A549 (cell line): ENCODE data around the gene NTF3. TPM values are rescaled to one million over a fixed set of nuclear protein-coding genes. Genes with fewer than 3 reads are reported as not detected.

ENCODE experiments used
- ATAC-seq, 2 experiments: fragments of 200-7000 bp in 1 of 2; fragments of >200 bp in 1 of 2; cut with Nextera tagmentation in 1 of 2; cut with Tn5 transposase in 1 of 2; 3 replicates each; pipeline versions ENCODE4 v1.8.0 to v1.9.1; 2018 to 2020; ENCODE audit warnings: mild to moderate bottlenecking in 1 of 2, moderate library complexity in 1 of 2
- CTCF ChIA-PET: fragments of 300-600 bp; sonication (Branson Sonifier 250); formaldehyde crosslinking; extraction: SDS; loops from one replicate; lab custom pipeline; 2021; ENCODE audit warnings: antibody characterized with exemption, inconsistent platforms; lab: Yijun Ruan, JAX
- POLR2A ChIA-PET: fragments of 350-600 bp; formaldehyde crosslinking; extraction: SDS; loops from one replicate; lab custom pipeline; 2021; ENCODE audit warnings: antibody characterized with exemption, inconsistent platforms; lab: Yijun Ruan, JAX
- DNase-seq, 2 experiments: peaks; one replicate each; pipeline versions ENCODE4 v3.0.0 to v3.0.0-alpha.2; 2011 to 2016; ENCODE audit warnings: low read depth in 1 of 2, low spot score in 1 of 2
- FAIRE-seq: peaks from 2 replicates; lab custom pipeline; 2011; peaks lifted over from hg19 to GRCh38; lab: Jason Lieb, UNC
- H3K27ac ChIP-seq, 2 experiments: fragments of >200 bp; sonication (Bioruptor Twin); formaldehyde crosslinking; 3 replicates each; pipeline ENCODE4 v1.5.1; 2016 to 2017
- H3K4me1 ChIP-seq: fragments of >200 bp; sonication (Bioruptor Twin); formaldehyde crosslinking; 3 replicates; pipeline ENCODE4 v1.6.1; 2016
- H3K4me2 ChIP-seq: fragments of >200 bp; sonication (Bioruptor Twin); formaldehyde crosslinking; 3 replicates; pipeline ENCODE4 v1.6.1; 2016
- H3K4me3 ChIP-seq: fragments of >200 bp; sonication (Bioruptor Twin); formaldehyde crosslinking; 3 replicates; pipeline ENCODE4 v1.5.1; 2016
- H3K9me3 ChIP-seq: fragments of >200 bp; sonication (Bioruptor Twin); formaldehyde crosslinking; 3 replicates; pipeline ENCODE4 v1.6.1; 2016
- BHLHE40 ChIP-seq: IDR thresholded peaks from 2 replicates; pipeline ENCODE4 v1.6.1; 2012; ENCODE audit warnings: low read depth, low read length, inconsistent platforms
- CBX2 ChIP-seq: fragments of 200-600 bp; sonication (generic); IDR thresholded peaks from 2 replicates; pipeline ENCODE4 v1.6.1; 2016; ENCODE audit warnings: low read depth, mild to moderate bottlenecking, borderline replicate concordance
- CHD2 ChIP-seq: fragments of 150-350 bp; IDR thresholded peaks from 2 replicates; pipeline ENCODE4 v1.6.1; 2014; ENCODE audit warnings: low read length; ENCODE audit not compliant: partially characterized antibody
- EHF ChIP-seq: fragments of 250-450 bp; sonication (Bioruptor Pico); IDR thresholded peaks from 2 replicates; pipeline ENCODE4 v1.5.0; 2020; ENCODE audit warnings: mild to moderate bottlenecking
- EHMT2 ChIP-seq: fragments of 200-600 bp; sonication (generic); IDR thresholded peaks from 2 replicates; pipeline ENCODE4 v1.6.1; 2016; ENCODE audit warnings: antibody characterized with exemption, low read depth, mild to moderate bottlenecking, moderate library complexity
- ESRRA ChIP-seq: fragments of 150-350 bp; IDR thresholded peaks from 2 replicates; pipeline ENCODE4 v1.6.1; 2014; ENCODE audit warnings: mild to moderate bottlenecking, low read length, borderline replicate concordance
- FOSL2 ChIP-seq, 2 experiments: fragments of 450-650 bp in 1 of 2; fragments of >200 bp in 1 of 2; sonication (Bioruptor Twin) in 1 of 2; formaldehyde crosslinking; IDR thresholded peaks; 2 replicates each; pipeline versions ENCODE4 v1.5.0 to v1.6.1; 2016 to 2020; ENCODE audit warnings: mild to moderate bottlenecking in 1 of 2, moderate library complexity in 1 of 2
- GATA3 ChIP-seq: IDR thresholded peaks from 2 replicates; pipeline ENCODE4 v1.6.1; 2012; ENCODE audit warnings: borderline replicate concordance
- HDAC2 ChIP-seq: fragments of 200-600 bp; sonication (generic); IDR thresholded peaks from 2 replicates; pipeline ENCODE4 v1.6.1; 2016
- HEYL ChIP-seq: fragments of 250-450 bp; sonication (Bioruptor Pico); IDR thresholded peaks from 2 replicates; pipeline ENCODE4 v1.8.0; 2021; ENCODE audit warnings: mild to moderate bottlenecking, moderate library complexity
- HOXA7 ChIP-seq: fragments of 250-450 bp; sonication (Bioruptor Pico); IDR thresholded peaks from 2 replicates; pipeline ENCODE4 v1.5.0; 2020; ENCODE audit warnings: mild to moderate bottlenecking, moderate library complexity
- HOXB13 ChIP-seq: fragments of 250-450 bp; sonication (Bioruptor Pico); IDR thresholded peaks from 2 replicates; pipeline ENCODE4 v1.5.0; 2020; ENCODE audit warnings: low read depth, mild to moderate bottlenecking, moderate library complexity
- JUNB ChIP-seq: fragments of >200 bp; sonication (Bioruptor Twin); formaldehyde crosslinking; IDR thresholded peaks from 2 replicates; pipeline ENCODE4 v1.6.1; 2016
- KDM1A ChIP-seq: fragments of 200-600 bp; sonication (generic); IDR thresholded peaks from 2 replicates; pipeline ENCODE4 v1.6.1; 2016; ENCODE audit warnings: low read depth, mild to moderate bottlenecking
- MAZ ChIP-seq: fragments of 150-350 bp; IDR thresholded peaks from 2 replicates; pipeline ENCODE4 v1.6.1; 2014; ENCODE audit warnings: antibody characterized with exemption, low read depth, low read length, borderline replicate concordance
- NFE2L2 ChIP-seq: fragments of 150-350 bp; conservative IDR thresholded peaks from 2 replicates; pipeline ENCODE4 v1.6.1; 2014; ENCODE audit warnings: low read length
- NPAS2 ChIP-seq: fragments of 250-450 bp; sonication (Bioruptor Pico); IDR thresholded peaks from 2 replicates; pipeline ENCODE4 v1.8.0; 2022; ENCODE audit warnings: mild to moderate bottlenecking, moderate library complexity, borderline replicate concordance
- NR3C1 ChIP-seq: fragments of >200 bp; sonication (Bioruptor Twin); formaldehyde crosslinking; IDR thresholded peaks from 3 replicates; pipeline ENCODE4 v1.6.1; 2017
- RARB ChIP-seq: fragments of 250-450 bp; sonication (Bioruptor Pico); IDR thresholded peaks from 2 replicates; pipeline ENCODE4 v1.8.0; 2021; ENCODE audit warnings: mild to moderate bottlenecking, moderate library complexity
- RFX5 ChIP-seq: fragments of 450-650 bp; IDR thresholded peaks from 2 replicates; pipeline ENCODE4 v1.7.1; 2014; ENCODE audit warnings: antibody characterized with exemption, mild to moderate bottlenecking, moderate library complexity
- RNF2 ChIP-seq: fragments of 200-600 bp; sonication (generic); IDR thresholded peaks from 2 replicates; pipeline ENCODE4 v1.6.1; 2016; ENCODE audit warnings: low read depth, mild to moderate bottlenecking, antibody characterized with exemption, moderate library complexity, borderline replicate concordance
- SMC3 ChIP-seq: fragments of >200 bp; sonication (Bioruptor Twin); formaldehyde crosslinking; IDR thresholded peaks from 3 replicates; pipeline ENCODE4 v1.6.1; 2018; ENCODE audit warnings: inconsistent platforms
- TP53 ChIP-seq: fragments of 250-450 bp; sonication (Bioruptor Pico); IDR thresholded peaks from 2 replicates; pipeline ENCODE4 v1.5.0; 2021; ENCODE audit warnings: mild to moderate bottlenecking, moderate library complexity
- ZC3H11A ChIP-seq: fragments of 450-650 bp; IDR thresholded peaks from 2 replicates; pipeline ENCODE4 v1.6.1; 2014; ENCODE audit warnings: antibody characterized with exemption, mild to moderate bottlenecking
- ZFP36 ChIP-seq: fragments of 450-650 bp; IDR thresholded peaks from 2 replicates; pipeline ENCODE4 v1.6.1; 2014; ENCODE audit warnings: borderline replicate concordance; ENCODE audit not compliant: partially characterized antibody
- ZSCAN20 ChIP-seq: fragments of 250-450 bp; sonication (Bioruptor Pico); IDR thresholded peaks from 2 replicates; pipeline ENCODE4 v1.8.0; 2022; ENCODE audit warnings: mild to moderate bottlenecking, moderate library complexity
- WGBS: methylation state at CpG from one replicate; pipeline ENCODE4 v1.1.6; 2017; ENCODE audit errors: missing lambda C conversion rate; 5-methylcytosine and 5-hydroxymethylcytosine counted together
- polyA plus RNA-seq, 4 experiments: library from polyadenylated mRNA; depleted of rRNA in 3 of 4; stranded (reverse); fragments of >200 nt; fragmentation: RNase III in 1 of 4; extraction: RNeasy Plus Mini Kit Qiagen cat#74134 plus additional on column Dnase treatment in 1 of 4; gene quantifications; 2 replicates in 3 of 4; 3 replicates in 1 of 4; pipeline ENCODE4 v1.2.3, GENCODE V29; 2011 to 2017
- TF ChIP-seq, protein P1 (sequence below): IDR thresholded peaks from 2 replicates; pipeline ENCODE4 v1.6.1; 2012; ENCODE audit warnings: low read depth, borderline replicate concordance
- TF ChIP-seq, protein P2 (sequence below): IDR thresholded peaks from 2 replicates; pipeline ENCODE4 v1.6.1; 2012
- TF ChIP-seq, protein P3 (sequence below): fragments of >200 bp; sonication (Bioruptor Twin); formaldehyde crosslinking; IDR thresholded peaks from 3 replicates; pipeline ENCODE4 v1.5.1; 2016
- TF ChIP-seq, protein P4 (sequence below): fragments of 250-450 bp; sonication (Bioruptor Pico); IDR thresholded peaks from 2 replicates; pipeline ENCODE4 v1.5.0; 2021; ENCODE audit warnings: mild to moderate bottlenecking, moderate library complexity, borderline replicate concordance

Gene NTF3
- polyA plus RNA-seq, 2 of the 4 experiments (the other 2 are of a cell fraction), result not detected

DNA sequence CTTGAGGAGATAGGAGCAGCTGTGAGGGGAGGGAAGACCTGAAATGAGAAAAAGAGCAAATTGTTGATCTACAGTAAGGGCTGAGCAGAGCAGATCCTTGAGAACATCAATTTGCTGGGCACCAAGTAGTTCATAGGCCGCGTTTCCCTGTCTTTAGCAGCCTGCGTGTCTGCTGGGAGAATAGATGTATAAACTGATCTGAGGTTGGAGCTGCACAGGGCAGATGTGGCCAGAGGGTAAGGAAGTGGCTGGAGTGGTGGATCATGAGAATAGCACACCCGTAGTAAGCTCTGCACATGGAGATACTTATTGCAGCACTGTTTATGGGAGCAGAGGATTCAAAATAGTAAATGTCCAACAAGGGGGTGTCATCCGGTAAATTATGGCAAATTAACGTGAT lies 44.4 kb downstream of the NTF3 start:
- FAIRE-seq (no peak), DNase-seq (no peak)
- H3K4me2 ChIP-seq, result no peak overlapping the region
- POLR2A ChIA-PET, result no interaction called here
- no peak overlapping the region for H3K4me3 ChIP-seq
- H3K9me3 ChIP-seq, result no peaks in the 10 kb centered on the region
- WGBS, result 35% methylated on average over 6 of the region's 6 CpGs
- H3K4me1 ChIP-seq, result no peaks in the 10 kb centered on the region
- TF ChIP-seq ESRRA, result no peak
- no peak for TF ChIP-seq ZC3H11A
- no peak for TF ChIP-seq JUNB
- no peak for TF ChIP-seq MAZ
- no peak for TF ChIP-seq NR3C1
- TF ChIP-seq, all 56 proteins: peak for 0
- no peak overlapping the region for H3K27ac ChIP-seq
- ATAC-seq, result no peak
- CTCF ChIA-PET, result interaction anchor here (1.2 kb wide), 1 partner anchor 34 kb away, joined by 3 read pairs; no protein-coding TSS in a partner anchor

DNA sequence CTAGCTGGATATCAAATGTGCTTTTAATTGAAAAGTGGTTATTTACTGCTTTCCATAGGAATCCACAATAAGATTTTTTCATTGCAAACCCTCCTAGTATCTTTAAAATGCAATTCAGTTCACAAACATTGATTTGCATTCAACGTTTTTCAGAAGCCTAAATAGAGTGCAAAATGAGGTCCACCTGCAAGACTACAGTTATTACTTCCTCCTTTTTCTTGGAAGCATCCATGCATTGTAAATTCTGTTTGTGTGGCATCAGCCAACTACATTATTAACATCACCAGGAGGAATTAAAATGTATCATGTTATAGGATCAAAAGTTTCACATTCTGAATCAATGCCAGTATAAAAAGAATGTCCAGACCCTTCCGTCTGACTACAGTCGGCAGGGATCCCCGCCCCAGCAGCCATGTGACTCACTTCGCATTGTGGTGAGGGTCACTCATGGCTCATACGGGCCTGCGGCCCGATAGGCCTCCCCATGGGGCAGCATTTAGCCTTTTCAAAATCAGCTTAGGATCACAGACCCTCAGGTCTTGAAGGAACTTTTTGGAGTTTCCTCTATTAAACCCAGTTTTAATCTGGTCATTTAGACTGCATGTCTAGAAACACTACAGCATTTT lies 46.3 kb downstream of the NTF3 start:
- CTCF ChIA-PET, result interaction anchor here (0.7 to 1.4 kb wide), 4 partner anchors 10 to 40 kb away, joined by 3 to 4 read pairs (median 3); no protein-coding TSS in a partner anchor
- TF ChIP-seq GATA3 (no peak), RFX5 (no peak), RNF2 (no peak), KDM1A (no peak), NPAS2 (no peak), CHD2 (no peak), HDAC2 (no peak), FOSL2 (IDR thresholded peaks at IDR 0.05) (no peak), FOSL2 (CRISPR knock-in tag; IDR thresholded peaks at IDR 0.05) (no peak), CBX2 (no peak), ZC3H11A (no peak), RARB (CRISPR knock-in tag) (no peak), NR3C1 (no peak), ZSCAN20 (CRISPR knock-in tag) (no peak), ESRRA (no peak), HOXB13 (CRISPR knock-in tag) (no peak)
- TF ChIP-seq, protein P1, sequence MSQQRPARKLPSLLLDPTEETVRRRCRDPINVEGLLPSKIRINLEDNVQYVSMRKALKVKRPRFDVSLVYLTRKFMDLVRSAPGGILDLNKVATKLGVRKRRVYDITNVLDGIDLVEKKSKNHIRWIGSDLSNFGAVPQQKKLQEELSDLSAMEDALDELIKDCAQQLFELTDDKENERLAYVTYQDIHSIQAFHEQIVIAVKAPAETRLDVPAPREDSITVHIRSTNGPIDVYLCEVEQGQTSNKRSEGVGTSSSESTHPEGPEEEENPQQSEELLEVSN, result no peak
- TF ChIP-seq, protein P2, sequence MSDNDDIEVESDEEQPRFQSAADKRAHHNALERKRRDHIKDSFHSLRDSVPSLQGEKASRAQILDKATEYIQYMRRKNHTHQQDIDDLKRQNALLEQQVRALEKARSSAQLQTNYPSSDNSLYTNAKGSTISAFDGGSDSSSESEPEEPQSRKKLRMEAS, result no peak
- Histone ChIP-seq H3K4me3 (no peak overlapping the region), H3K27ac (no peak overlapping the region), H3K9me3 (peaks cover 4% of the 10 kb centered on the region; the same call in 1 of the 3 replicates), H3K4me1 (no peaks in the 10 kb centered on the region), H3K4me2 (no peak overlapping the region)
- WGBS, result 13% methylated on average over 8 of the region's 8 CpGs
- no peak for ATAC-seq
- POLR2A ChIA-PET, result no interaction called here
- no peak for DNase-seq
- no peak for FAIRE-seq

DNA sequence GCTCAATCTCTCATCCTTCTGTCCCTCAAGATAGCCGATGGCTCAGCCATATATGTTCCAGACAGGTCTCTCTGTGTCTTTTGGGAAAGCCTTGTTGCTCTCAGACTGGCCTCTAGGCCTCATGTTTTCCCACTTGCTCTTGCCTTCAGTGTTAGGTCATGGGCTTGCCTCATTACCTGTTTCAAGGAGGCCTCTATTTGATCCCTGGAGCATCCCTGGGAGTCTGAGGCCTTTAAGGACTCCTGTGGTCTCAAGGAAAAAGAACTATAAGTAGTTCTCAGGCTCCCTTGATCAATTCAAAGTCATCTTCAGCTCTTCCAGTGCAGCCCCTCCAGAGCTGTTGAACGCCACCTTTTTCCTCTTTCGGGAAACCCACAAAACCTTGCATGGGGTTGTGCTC lies 47.9 kb downstream of the NTF3 start:
- ChIA-PET CTCF (no interaction called here), POLR2A (no interaction called here)
- peaks cover 4% of the 10 kb centered on the region; the same call in 1 of the 3 replicates for H3K9me3 ChIP-seq
- DNase-seq (no peak), ATAC-seq (no peak)
- H3K4me2 ChIP-seq, result no peak overlapping the region
- no peak overlapping the region for H3K4me3 ChIP-seq
- 7% methylated on average over 3 of the region's 3 CpGs for WGBS
- H3K27ac ChIP-seq, result no peak overlapping the region
- no peaks in the 10 kb centered on the region for H3K4me1 ChIP-seq
- TF ChIP-seq SMC3 (no peak), RFX5 (no peak), BHLHE40 (no peak), HOXA7 (no peak), EHMT2 (no peak), HEYL (CRISPR knock-in tag) (no peak), RNF2 (no peak), RARB (CRISPR knock-in tag) (no peak), EHF (CRISPR knock-in tag) (no peak), TP53 (CRISPR knock-in tag) (no peak), NFE2L2 (no peak), ZFP36 (no peak)
- TF ChIP-seq, protein P1, result no peak
- TF ChIP-seq, protein P3, sequence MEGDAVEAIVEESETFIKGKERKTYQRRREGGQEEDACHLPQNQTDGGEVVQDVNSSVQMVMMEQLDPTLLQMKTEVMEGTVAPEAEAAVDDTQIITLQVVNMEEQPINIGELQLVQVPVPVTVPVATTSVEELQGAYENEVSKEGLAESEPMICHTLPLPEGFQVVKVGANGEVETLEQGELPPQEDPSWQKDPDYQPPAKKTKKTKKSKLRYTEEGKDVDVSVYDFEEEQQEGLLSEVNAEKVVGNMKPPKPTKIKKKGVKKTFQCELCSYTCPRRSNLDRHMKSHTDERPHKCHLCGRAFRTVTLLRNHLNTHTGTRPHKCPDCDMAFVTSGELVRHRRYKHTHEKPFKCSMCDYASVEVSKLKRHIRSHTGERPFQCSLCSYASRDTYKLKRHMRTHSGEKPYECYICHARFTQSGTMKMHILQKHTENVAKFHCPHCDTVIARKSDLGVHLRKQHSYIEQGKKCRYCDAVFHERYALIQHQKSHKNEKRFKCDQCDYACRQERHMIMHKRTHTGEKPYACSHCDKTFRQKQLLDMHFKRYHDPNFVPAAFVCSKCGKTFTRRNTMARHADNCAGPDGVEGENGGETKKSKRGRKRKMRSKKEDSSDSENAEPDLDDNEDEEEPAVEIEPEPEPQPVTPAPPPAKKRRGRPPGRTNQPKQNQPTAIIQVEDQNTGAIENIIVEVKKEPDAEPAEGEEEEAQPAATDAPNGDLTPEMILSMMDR, result no peak
- TF ChIP-seq, protein P4, sequence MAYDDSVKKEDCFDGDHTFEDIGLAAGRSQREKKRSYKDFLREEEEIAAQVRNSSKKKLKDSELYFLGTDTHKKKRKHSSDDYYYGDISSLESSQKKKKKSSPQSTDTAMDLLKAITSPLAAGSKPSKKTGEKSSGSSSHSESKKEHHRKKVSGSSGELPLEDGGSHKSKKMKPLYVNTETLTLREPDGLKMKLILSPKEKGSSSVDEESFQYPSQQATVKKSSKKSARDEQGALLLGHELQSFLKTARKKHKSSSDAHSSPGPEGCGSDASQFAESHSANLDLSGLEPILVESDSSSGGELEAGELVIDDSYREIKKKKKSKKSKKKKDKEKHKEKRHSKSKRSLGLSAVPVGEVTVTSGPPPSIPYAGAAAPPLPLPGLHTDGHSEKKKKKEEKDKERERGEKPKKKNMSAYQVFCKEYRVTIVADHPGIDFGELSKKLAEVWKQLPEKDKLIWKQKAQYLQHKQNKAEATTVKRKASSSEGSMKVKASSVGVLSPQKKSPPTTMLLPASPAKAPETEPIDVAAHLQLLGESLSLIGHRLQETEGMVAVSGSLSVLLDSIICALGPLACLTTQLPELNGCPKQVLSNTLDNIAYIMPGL, result no peak
- TF ChIP-seq, all 56 proteins: peak for 0
- FAIRE-seq, result no peak
